OCI-LY7 (cell line): Measurements from ENCODE around the gene RPS21. TPM values are rescaled to one million over a fixed set of nuclear protein-coding genes. Genes with fewer than 3 reads are reported as not detected.

Experiments
- BruUV-seq: library from RNA; stranded (reverse); fragments of 400-500 nt; replicated peaks from 2 replicates; lab custom pipeline; 2021; lab: Mats Ljungman, UMichigan
- CTCF ChIA-PET: fragments of 300-600 bp; sonication (Branson Sonifier 250); formaldehyde crosslinking; loops from one replicate; lab custom pipeline; 2022; ENCODE audit warnings: antibody characterized with exemption; ENCODE audit not compliant: unreplicated experiment; lab: Charles Lee
- POLR2A ChIA-PET: fragments of 300-600 bp; sonication (Branson Sonifier 250); formaldehyde crosslinking; loops from one replicate; lab custom pipeline; 2022; ENCODE audit warnings: antibody characterized with exemption; lab: Charles Lee
- DNase-seq: peaks from one replicate; pipeline ENCODE4 v3.0.0-alpha.2; 2015; ENCODE audit warnings: low spot score
- H2AFZ ChIP-seq: fragments of 200-600 bp; sonication (generic), shearing (Covaris generic); 2 replicates; pipeline ENCODE4 v1.6.1; 2014; ENCODE audit warnings: mild to moderate bottlenecking, antibody characterized with exemption, low read length, moderate library complexity
- H3K27ac ChIP-seq: fragments of 200-600 bp; sonication (generic); 2 replicates; pipeline ENCODE4 v1.5.1; 2014; ENCODE audit warnings: mixed run types, low read depth, mild to moderate bottlenecking, moderate library complexity, low read length, inconsistent platforms; ENCODE audit not compliant: poor library complexity, severe bottlenecking
- H3K36me3 ChIP-seq: fragments of 200-600 bp; sonication (generic); 2 replicates; pipeline ENCODE4 v1.6.1; 2014; ENCODE audit warnings: mild to moderate bottlenecking, antibody characterized with exemption, low read length, moderate library complexity, mixed read lengths; ENCODE audit not compliant: insufficient read depth
- H3K4me1 ChIP-seq: fragments of 200-600 bp; sonication (generic); 2 replicates; pipeline ENCODE4 v1.5.1; 2014; ENCODE audit warnings: mild to moderate bottlenecking, low read length; ENCODE audit not compliant: insufficient read depth, poor library complexity, severe bottlenecking
- H3K4me2 ChIP-seq: fragments of 200-600 bp; sonication (generic); 2 replicates; pipeline ENCODE4 v1.6.1; 2014; ENCODE audit warnings: mild to moderate bottlenecking, low read length
- H3K4me3 ChIP-seq: fragments of 200-600 bp; sonication (generic); 2 replicates; pipeline ENCODE4 v1.5.1; 2014; ENCODE audit warnings: mild to moderate bottlenecking, low read depth, low read length; ENCODE audit not compliant: poor library complexity, severe bottlenecking
- H3K79me2 ChIP-seq: fragments of 200-600 bp; sonication (generic); 2 replicates; pipeline ENCODE4 v1.6.1; 2016; ENCODE audit warnings: low read depth, mild to moderate bottlenecking, low read length, moderate library complexity, mixed read lengths; ENCODE audit not compliant: insufficient read depth
- H3K9me2 ChIP-seq: fragments of 200-600 bp; sonication (generic); 2 replicates; pipeline ENCODE4 v1.6.1; 2016; ENCODE audit warnings: mild to moderate bottlenecking, low read length, mixed read lengths; ENCODE audit not compliant: insufficient read depth
- H3K9me3 ChIP-seq: fragments of 200-600 bp; sonication (generic); 2 replicates; pipeline ENCODE4 v1.6.1; 2014; ENCODE audit warnings: mild to moderate bottlenecking, mixed run types, low read length, mixed read lengths
- H4K20me1 ChIP-seq: fragments of 200-600 bp; sonication (generic); 2 replicates; pipeline ENCODE4 v1.6.1; 2014; ENCODE audit warnings: mild to moderate bottlenecking, antibody characterized with exemption, low read length, moderate library complexity, mixed read lengths; ENCODE audit not compliant: insufficient read depth
- CTCF ChIP-seq: fragments of 200-600 bp; sonication (generic); conservative IDR thresholded peaks from 2 replicates; pipeline ENCODE4 v1.5.1; 2014; ENCODE audit warnings: mild to moderate bottlenecking, antibody characterized with exemption, low read length, moderate library complexity, mixed read lengths
- EZH2phosphoT487 ChIP-seq: fragments of 200-600 bp; sonication (generic); IDR thresholded peaks from 2 replicates; pipeline ENCODE4 v1.6.1; 2018; ENCODE audit warnings: low read depth, borderline replicate concordance, mild to moderate bottlenecking, mixed run types, antibody characterized with exemption, low read length, moderate library complexity, mixed read lengths
- intact Hi-C: fragments of 100-400 bp; cut with micrococcal nuclease; formaldehyde crosslinking; loops from one replicate; pipeline ENCODE4 v1.10.0; 2022; ENCODE audit not compliant: unreplicated experiment
- total RNA-seq, 2 experiments: library from RNA; depleted of rRNA in 1 of 2; stranded (reverse); fragments of >200 nt in 1 of 2; shearing (Covaris generic) in 1 of 2; gene quantifications; 2 replicates each; pipeline ENCODE4 v1.2.3, GENCODE V29; 2014 to 2022

The RPS21 gene
- total RNA-seq, 2 experiments from 2014 or later: 2,571 to 3,376 TPM

GRCh38 chr20:62338294-62338620, 48.6 kb upstream of the RPS21 start:
- peak overlapping the region; percentile 97 for H3K27ac ChIP-seq
- intact Hi-C loops: loop anchor here (5.0 kb wide), 2 partner anchors 49 to 269 kb away; partner anchors contain the start of gene RPS21
- H4K20me1 ChIP-seq: no peaks in the 10 kb centered on the region
- ChIA-PET POLR2A (no interaction called here), CTCF (no interaction called here)
- H3K4me2 ChIP-seq: peak overlapping the region; percentile 76
- 0 out of 2 replicates have a peak, but pooled peaks cover 7% of the 10 kb centered on the region for H3K9me3 ChIP-seq
- H3K4me1 ChIP-seq: peaks cover 69% of the 10 kb centered on the region
- peaks cover 4% of the 10 kb centered on the region; the same call in 1 of the 2 replicates for H3K79me2 ChIP-seq
- DNase-seq: no peak
- TF ChIP-seq EZH2phosphoT487 (no peak), CTCF (no peak)
- H3K4me3 ChIP-seq: peak overlapping the region; percentile 20
- H3K36me3 ChIP-seq: peaks cover 39% of the 10 kb centered on the region
- no peak overlapping the region for H2AFZ ChIP-seq
- no peaks in the 10 kb centered on the region for H3K9me2 ChIP-seq
- BruUV-seq: no TSS peak

DNA sequence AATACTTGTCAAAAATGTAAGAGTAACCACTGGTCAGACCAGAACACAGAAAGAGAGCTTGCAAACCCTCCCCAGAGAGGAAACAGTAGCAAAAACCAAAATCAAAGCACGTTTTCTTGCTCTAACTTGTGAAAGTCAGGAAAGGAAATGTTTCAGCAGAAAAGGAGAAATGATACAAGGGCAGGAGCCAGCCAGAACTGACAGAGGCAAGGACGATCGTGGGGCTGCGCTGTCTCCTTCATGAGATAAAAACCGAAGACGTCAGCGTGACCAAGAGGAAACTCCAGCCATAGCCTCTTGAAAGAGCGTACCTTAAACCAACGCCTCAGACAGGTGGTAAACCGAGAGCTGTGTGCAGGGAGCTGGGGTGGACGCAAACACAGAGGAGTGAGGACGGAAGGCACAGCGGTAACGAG, 47.2 kb upstream of the RPS21 start:
- Histone ChIP-seq H4K20me1 (no peaks in the 10 kb centered on the region), H3K9me3 (0 out of 2 replicates have a peak, but pooled peaks cover 7% of the 10 kb centered on the region), H3K4me1 (peaks cover 71% of the 10 kb centered on the region), H3K36me3 (peaks cover 40% of the 10 kb centered on the region), H3K4me2 (peak overlapping the region; percentile 76), H3K9me2 (no peaks in the 10 kb centered on the region), H3K79me2 (peaks cover 4% of the 10 kb centered on the region; the same call in 1 of the 2 replicates), H3K27ac (peak overlapping the region; percentile 97), H2AFZ (peak overlapping the region; percentile 19; the same call in 1 of the 2 replicates), H3K4me3 (peak overlapping the region; percentile 62)
- ChIA-PET CTCF (no interaction called here), POLR2A (interaction anchor here (0.7 to 1.5 kb wide), 7 partner anchors 12 to 336 kb away, joined by 3 to 5 read pairs (median 4); no protein-coding TSS in a partner anchor)
- DNase-seq: peak; percentile 92
- no TSS peak for BruUV-seq
- TF ChIP-seq EZH2phosphoT487: no peak
- no peak for TF ChIP-seq CTCF
- intact Hi-C loops: loop anchor here (1.0 to 5.0 kb wide), 4 partner anchors 20 to 268 kb away; partner anchors contain the start of genes LAMA5 and RPS21

- no peak overlapping the region for H3K4me3 ChIP-seq
- BruUV-seq: no TSS peak
- DNase-seq: no peak
- H3K36me3 ChIP-seq: peaks cover 34% of the 10 kb centered on the region
- H2AFZ ChIP-seq: no peak overlapping the region
- H3K9me3 ChIP-seq: 0 out of 2 replicates have a peak, but pooled peaks cover 7% of the 10 kb centered on the region
- TF ChIP-seq EZH2phosphoT487: no peak
- no peak for TF ChIP-seq CTCF
- intact Hi-C loops: no loop called here
- ChIA-PET CTCF (interaction anchor here (0.6 kb wide), 1 partner anchor 1513 kb away, joined by 3 read pairs; no protein-coding TSS in a partner anchor), POLR2A (no interaction called here)
- H3K4me2 ChIP-seq: no peak overlapping the region
- H4K20me1 ChIP-seq: no peaks in the 10 kb centered on the region
- no peaks in the 10 kb centered on the region for H3K9me2 ChIP-seq
- no peak overlapping the region for H3K27ac ChIP-seq
- H3K4me1 ChIP-seq: peaks cover 50% of the 10 kb centered on the region
- peaks cover 4% of the 10 kb centered on the region; the same call in 1 of the 2 replicates for H3K79me2 ChIP-seq
These were observed 44.0 kb upstream of the RPS21 start for GRCh38 chr20:62342910-62343309.
